Stimulated activated naive CD8-positive, alpha-beta T cell treated with anti-CD3 and anti-CD28 coated beads, Interleukin-15, amount 100 ng/mL, for 72 hours (primary cell): Measurements from ENCODE around the gene ALOX5.

Source experiments
- ATAC-seq: fragments of 150-1000 bp; cut with Tn5 transposase; 2 replicates; pipeline ENCODE4 v1.10.0; 2021; ENCODE audit warnings: mild to moderate bottlenecking, moderate library complexity
- DNase-seq, 2 donors: peaks; one replicate each; pipeline ENCODE4 v3.0.0; 2021 to 2022
- H3K27ac Mint-ChIP-seq, 2 donors: one replicate each; pipeline ENCODE4 v1.8.0; 2022; ENCODE audit warnings: mild to moderate bottlenecking in 2 of 2, mixed read lengths in 2 of 2, moderate library complexity in 2 of 2
- H3K27me3 Mint-ChIP-seq: one replicate; pipeline ENCODE4 v1.8.0; 2022; ENCODE audit warnings: mixed read lengths
- H3K4me1 Mint-ChIP-seq: one replicate; pipeline ENCODE4 v1.8.0; 2022; ENCODE audit warnings: mild to moderate bottlenecking, mixed read lengths
- H3K4me3 Mint-ChIP-seq, 2 donors: one replicate each; pipeline ENCODE4 v1.8.0; 2022; ENCODE audit warnings: mild to moderate bottlenecking in 2 of 2, mixed read lengths in 2 of 2, moderate library complexity in 1 of 2
- H3K9me3 Mint-ChIP-seq, 2 donors: one replicate each; pipeline ENCODE4 v1.8.0; 2022; ENCODE audit warnings: mixed read lengths in 2 of 2

Gene ALOX5

GRCh38 chr10:45368181-45368580 lies 5.8 kb upstream of the ALOX5 start:
- Mint-ChIP-seq H3K4me3 (no peak overlapping the region), H3K9me3 (no peaks in the 10 kb centered on the region), H3K27ac (no peak overlapping the region), H3K27me3 (peaks cover 47% of the 10 kb centered on the region), H3K4me1 (peaks cover 5% of the 10 kb centered on the region)
- ATAC-seq (no peak), DNase-seq (no peak)

- Mint-ChIP-seq H3K27ac (no peak overlapping the region), H3K4me3 (no peak overlapping the region), H3K4me1 (peaks cover 24% of the 10 kb centered on the region), H3K27me3 (peaks cover 59% of the 10 kb centered on the region), H3K9me3 (no peaks in the 10 kb centered on the region)
- DNase-seq, result no peak
- ATAC-seq, result no peak
Measured at GRCh38 chr10:45370202-45370955, 3.6 kb upstream of the ALOX5 start.

GRCh38 chr10:45371560-45371959 lies 2.5 kb upstream of the ALOX5 start:
- ATAC-seq (no peak), DNase-seq (no peak)
- H3K27me3 Mint-ChIP-seq, result peaks cover 67% of the 10 kb centered on the region
- H3K9me3 Mint-ChIP-seq, result no peaks in the 10 kb centered on the region
- H3K4me1 Mint-ChIP-seq, result peaks cover 31% of the 10 kb centered on the region
- H3K4me3 Mint-ChIP-seq, result no peak overlapping the region
- H3K27ac Mint-ChIP-seq, result no peak overlapping the region

GRCh38 chr10:45372251-45372951 lies 1.6 kb upstream of the ALOX5 start:
- H3K4me1 Mint-ChIP-seq, result peaks cover 31% of the 10 kb centered on the region
- no peak overlapping the region for H3K27ac Mint-ChIP-seq
- DNase-seq, result no peak
- ATAC-seq, result no peak
- H3K4me3 Mint-ChIP-seq, result peak overlapping the region; percentile 88 to 90
- peaks cover 76% of the 10 kb centered on the region for H3K27me3 Mint-ChIP-seq
- no peaks in the 10 kb centered on the region for H3K9me3 Mint-ChIP-seq

- H3K27me3 Mint-ChIP-seq, result peaks cover 82% of the 10 kb centered on the region
Measured at GRCh38 chr10:45373003-45373575, 927 bp upstream of the ALOX5 start.

GRCh38 chr10:45374350-45375052 lies 485 bp downstream of the ALOX5 start:
- DNase-seq (peak in 1 of 2 donors; percentile 21), ATAC-seq (peak; percentile 59)
- peak overlapping the region in 1 of 2 donors; percentile 53 for H3K27ac Mint-ChIP-seq
- peak overlapping the region; percentile 88 to 90 for H3K4me3 Mint-ChIP-seq
- peaks cover 72% of the 10 kb centered on the region for H3K27me3 Mint-ChIP-seq
- no peaks in the 10 kb centered on the region for H3K9me3 Mint-ChIP-seq
- H3K4me1 Mint-ChIP-seq, result peaks cover 31% of the 10 kb centered on the region

More at GRCh38 chr10:45373003-45373575, 927 bp upstream of the ALOX5 start:
- peak; percentile 48 for ATAC-seq
- no peaks in the 10 kb centered on the region for H3K9me3 Mint-ChIP-seq
- H3K4me3 Mint-ChIP-seq, result peak overlapping the region; percentile 88 to 90
- peaks cover 31% of the 10 kb centered on the region for H3K4me1 Mint-ChIP-seq
- H3K27ac Mint-ChIP-seq, result peak overlapping the region in 1 of 2 donors; percentile 44
- peak in 1 of 2 donors; percentile 8 for DNase-seq

GRCh38 chr10:45375101-45375500 lies 1.1 kb downstream of the ALOX5 start:
- Mint-ChIP-seq H3K4me3 (peak overlapping the region; percentile 45 to 90), H3K4me1 (peaks cover 31% of the 10 kb centered on the region), H3K27ac (peak overlapping the region in 1 of 2 donors; percentile 53), H3K9me3 (no peaks in the 10 kb centered on the region), H3K27me3 (peaks cover 72% of the 10 kb centered on the region)
- ATAC-seq (no peak), DNase-seq (no peak)

GRCh38 chr10:45375716-45376231 lies 1.8 kb downstream of the ALOX5 start:
- H3K9me3 Mint-ChIP-seq, result no peaks in the 10 kb centered on the region
- no peak overlapping the region for H3K27ac Mint-ChIP-seq
- H3K4me1 Mint-ChIP-seq, result peaks cover 31% of the 10 kb centered on the region
- no peak overlapping the region for H3K4me3 Mint-ChIP-seq
- peaks cover 65% of the 10 kb centered on the region for H3K27me3 Mint-ChIP-seq
- DNase-seq (no peak), ATAC-seq (no peak)

- H3K4me3 Mint-ChIP-seq, result no peak overlapping the region
- ATAC-seq, result no peak
- H3K4me1 Mint-ChIP-seq, result peaks cover 31% of the 10 kb centered on the region
- H3K27me3 Mint-ChIP-seq, result peaks cover 61% of the 10 kb centered on the region
- no peak for DNase-seq
- no peak overlapping the region for H3K27ac Mint-ChIP-seq
- H3K9me3 Mint-ChIP-seq, result no peaks in the 10 kb centered on the region
Measured at GRCh38 chr10:45376371-45376801, 2.4 kb downstream of the ALOX5 start.

GRCh38 chr10:45377321-45377720 lies 3.3 kb downstream of the ALOX5 start:
- ATAC-seq, result no peak
- Mint-ChIP-seq H3K4me3 (no peak overlapping the region), H3K4me1 (peaks cover 31% of the 10 kb centered on the region), H3K9me3 (no peaks in the 10 kb centered on the region), H3K27me3 (peaks cover 57% of the 10 kb centered on the region), H3K27ac (peak overlapping the region in 1 of 2 donors; percentile 92)
- no peak for DNase-seq

- H3K9me3 Mint-ChIP-seq, result no peaks in the 10 kb centered on the region
- ATAC-seq (no peak), DNase-seq (no peak)
- no peak overlapping the region for H3K4me3 Mint-ChIP-seq
- peaks cover 29% of the 10 kb centered on the region for H3K4me1 Mint-ChIP-seq
- H3K27me3 Mint-ChIP-seq, result peaks cover 51% of the 10 kb centered on the region
- H3K27ac Mint-ChIP-seq, result peak overlapping the region in 1 of 2 donors; percentile 59
Measured at GRCh38 chr10:45377858-45378257, 3.8 kb downstream of the ALOX5 start.

- ATAC-seq (peak; percentile 14), DNase-seq (no peak)
- Mint-ChIP-seq H3K4me1 (peaks cover 16% of the 10 kb centered on the region), H3K27me3 (peaks cover 39% of the 10 kb centered on the region), H3K27ac (peak overlapping the region in 1 of 2 donors; percentile 45), H3K4me3 (no peak overlapping the region), H3K9me3 (no peaks in the 10 kb centered on the region)
Measured at GRCh38 chr10:45378914-45379726, 5.1 kb downstream of the ALOX5 start.

- Mint-ChIP-seq H3K9me3 (no peaks in the 10 kb centered on the region), H3K4me3 (no peak overlapping the region), H3K4me1 (peaks cover 7% of the 10 kb centered on the region), H3K27ac (no peak overlapping the region), H3K27me3 (peaks cover 30% of the 10 kb centered on the region)
- ATAC-seq (no peak), DNase-seq (no peak)
Measured at GRCh38 chr10:45379891-45380540, 6.0 kb downstream of the ALOX5 start.

- Mint-ChIP-seq H3K4me1 (peaks cover 1% of the 10 kb centered on the region), H3K27me3 (peaks cover 19% of the 10 kb centered on the region)
Measured at GRCh38 chr10:45380903-45381620, 7.0 kb downstream of the ALOX5 start.

More at GRCh38 chr10:45380903-45381620, 7.0 kb downstream of the ALOX5 start:
- Mint-ChIP-seq H3K4me3 (no peak overlapping the region), H3K27ac (no peak overlapping the region), H3K9me3 (no peaks in the 10 kb centered on the region)
- ATAC-seq, result no peak
- DNase-seq, result no peak
